ENCODE results near the gene CYB561D1.

DNA sequence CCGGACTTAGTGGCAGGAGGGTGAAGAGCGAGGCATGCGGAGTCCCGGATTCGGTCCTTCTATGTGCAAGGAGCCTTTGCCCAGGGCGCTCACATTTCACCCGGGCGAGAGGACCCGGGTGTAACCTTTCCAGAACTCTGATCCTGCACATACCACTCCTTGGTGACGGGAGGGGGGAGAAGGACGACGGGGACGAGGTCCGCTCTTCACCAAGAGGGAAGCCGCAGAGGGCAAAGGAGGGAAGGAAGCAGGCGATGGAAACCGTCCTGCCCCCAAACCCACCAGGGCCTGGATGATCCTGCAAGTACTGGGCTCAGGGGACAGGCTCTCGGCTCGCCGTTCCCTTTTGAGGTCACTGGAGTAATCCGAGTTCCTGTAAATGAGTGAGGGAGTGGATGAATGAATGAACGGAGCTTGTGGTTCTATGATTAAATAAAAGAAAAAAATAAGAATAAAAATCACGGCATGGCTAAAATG is 26.6 kb upstream of the CYB561D1 start:
- TF ChIP-seq, protein P1, sequence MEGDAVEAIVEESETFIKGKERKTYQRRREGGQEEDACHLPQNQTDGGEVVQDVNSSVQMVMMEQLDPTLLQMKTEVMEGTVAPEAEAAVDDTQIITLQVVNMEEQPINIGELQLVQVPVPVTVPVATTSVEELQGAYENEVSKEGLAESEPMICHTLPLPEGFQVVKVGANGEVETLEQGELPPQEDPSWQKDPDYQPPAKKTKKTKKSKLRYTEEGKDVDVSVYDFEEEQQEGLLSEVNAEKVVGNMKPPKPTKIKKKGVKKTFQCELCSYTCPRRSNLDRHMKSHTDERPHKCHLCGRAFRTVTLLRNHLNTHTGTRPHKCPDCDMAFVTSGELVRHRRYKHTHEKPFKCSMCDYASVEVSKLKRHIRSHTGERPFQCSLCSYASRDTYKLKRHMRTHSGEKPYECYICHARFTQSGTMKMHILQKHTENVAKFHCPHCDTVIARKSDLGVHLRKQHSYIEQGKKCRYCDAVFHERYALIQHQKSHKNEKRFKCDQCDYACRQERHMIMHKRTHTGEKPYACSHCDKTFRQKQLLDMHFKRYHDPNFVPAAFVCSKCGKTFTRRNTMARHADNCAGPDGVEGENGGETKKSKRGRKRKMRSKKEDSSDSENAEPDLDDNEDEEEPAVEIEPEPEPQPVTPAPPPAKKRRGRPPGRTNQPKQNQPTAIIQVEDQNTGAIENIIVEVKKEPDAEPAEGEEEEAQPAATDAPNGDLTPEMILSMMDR (IDR thresholded peaks at IDR 0.05; ENCODE audit: low read depth, low read length, poor library complexity, severe bottlenecking), result no peak
- no peak for TF ChIP-seq EZH2phosphoT487 (IDR thresholded peaks at IDR 0.05; ENCODE audit: borderline replicate concordance, low read length)

Data from DOHH2 (cell line).